B cell (primary cell): ENCODE results near the gene NAT14. TPM values are rescaled to one million over a fixed set of nuclear protein-coding genes. Genes with fewer than 3 reads are reported as not detected.

ENCODE experiments used
- ATAC-seq: fragments of 200-7000 bp; cut with Tn5 transposase; one replicate; pipeline ENCODE4 v1.10.0; 2021; ENCODE audit warnings: low read depth, mild to moderate bottlenecking, moderate number of reproducible peaks, moderate library complexity
- CTCF ChIA-PET: fragments of 350-600 bp; sonication (Branson Sonifier 250); formaldehyde crosslinking; loops from one replicate; lab custom pipeline; 2021; ENCODE audit warnings: antibody characterized with exemption, inconsistent platforms; lab: Charles Lee
- POLR2A ChIA-PET: fragments of 350-600 bp; sonication (Branson Sonifier 250); formaldehyde crosslinking; loops from one replicate; lab custom pipeline; 2021; ENCODE audit warnings: antibody characterized with exemption; lab: Charles Lee
- DNase-seq: peaks from one replicate; pipeline ENCODE4 v3.0.0; 2013
- H2AFZ ChIP-seq: 2 replicates; pipeline ENCODE4 v1.6.1; 2012; ENCODE audit warnings: mild to moderate bottlenecking, low read depth, low read length; ENCODE audit not compliant: insufficient read depth, poor library complexity, severe bottlenecking
- H3K27ac ChIP-seq, 2 donors: 1 replicate in 1 of 2; 2 replicates in 1 of 2; pipeline ENCODE4 v1.5.1; 2012 to 2013; ENCODE audit warnings: low read length in 2 of 2, mild to moderate bottlenecking in 2 of 2, moderate library complexity in 1 of 2
- H3K27me3 ChIP-seq, 4 experiments: fragments of 200-600 bp in 1 of 4; sonication (generic) in 1 of 4; replicated peaks in 1 of 4; 1 replicate in 2 of 4; 2 replicates in 2 of 4; pipeline versions ENCODE4 v1.6.1 to v1.7.0; 2013 to 2016; ENCODE audit warnings: low read length in 3 of 4, mild to moderate bottlenecking in 2 of 4, mixed read lengths in 1 of 4, moderate library complexity in 1 of 4; ENCODE audit not compliant: insufficient read depth in 4 of 4, control insufficient read depth in 3 of 4; ENCODE audit errors: control extremely low read depth in 1 of 4
- H3K36me3 ChIP-seq, 2 experiments: replicated peaks in 1 of 2; 1 replicate in 1 of 2; 2 replicates in 1 of 2; pipeline versions ENCODE4 v1.6.1 to v1.7.1; 2013; ENCODE audit warnings: low read length in 1 of 2; ENCODE audit not compliant: insufficient read depth in 2 of 2, control insufficient read depth in 1 of 2; ENCODE audit errors: control extremely low read depth in 1 of 2, extremely low read depth in 1 of 2
- H3K4me1 ChIP-seq, 2 donors: fragments of 200-600 bp in 1 of 2; sonication (generic) in 1 of 2; 1 replicate in 1 of 2; 2 replicates in 1 of 2; pipeline versions ENCODE4 v1.5.1 to v1.6.1; 2013 to 2017; ENCODE audit warnings: low read length in 2 of 2; ENCODE audit not compliant: control insufficient read depth in 2 of 2, insufficient read depth in 2 of 2
- H3K4me2 ChIP-seq: replicated peaks from 2 replicates; pipeline ENCODE3; 2012; ENCODE audit warnings: mild to moderate bottlenecking, low read depth, low read length; ENCODE audit not compliant: poor library complexity, severe bottlenecking
- H3K4me3 ChIP-seq, 5 experiments: fragments of 200-600 bp in 1 of 5; sonication (generic) in 1 of 5; 1 replicate in 3 of 5; 2 replicates in 2 of 5; pipeline versions ENCODE4 v1.5.1 to v1.7.0; 2011 to 2016; ENCODE audit warnings: low read length in 4 of 5, mild to moderate bottlenecking in 4 of 5, low read depth in 2 of 5, control low read depth in 1 of 5, moderate library complexity in 1 of 5; ENCODE audit not compliant: insufficient read depth in 1 of 5; ENCODE audit errors: control extremely low read depth in 1 of 5, extremely low read depth in 1 of 5
- H3K79me2 ChIP-seq: fragments of 200-600 bp; sonication (generic); one replicate; pipeline ENCODE4 v1.6.0; 2016; ENCODE audit warnings: low read length; ENCODE audit not compliant: control insufficient read depth, insufficient read depth
- H3K9ac ChIP-seq: fragments of 200-600 bp; sonication (generic); 2 replicates; pipeline ENCODE4 v1.6.1; 2017; ENCODE audit warnings: mild to moderate bottlenecking, low read length, moderate library complexity
- H3K9me3 ChIP-seq, 3 donors: one replicate each; pipeline versions ENCODE4 v1.6.1 to v1.7.1; 2013; ENCODE audit warnings: low read length in 2 of 3; ENCODE audit not compliant: control insufficient read depth in 2 of 3, insufficient read depth in 1 of 3; ENCODE audit errors: control extremely low read depth in 1 of 3
- H4K20me1 ChIP-seq: 2 replicates; pipeline ENCODE4 v1.6.0; 2012; ENCODE audit warnings: mild to moderate bottlenecking, low read length; ENCODE audit not compliant: insufficient read depth, control insufficient read depth, poor library complexity, severe bottlenecking
- H3K27ac Mint-ChIP-seq: one replicate; pipeline ENCODE4 v1.8.0; 2021; ENCODE audit warnings: mixed read lengths
- H3K27me3 Mint-ChIP-seq: one replicate; pipeline ENCODE4 v1.8.0; 2021; ENCODE audit warnings: mixed read lengths
- H3K4me1 Mint-ChIP-seq: one replicate; pipeline ENCODE4 v1.8.0; 2021; ENCODE audit warnings: mixed read lengths
- H3K4me3 Mint-ChIP-seq: one replicate; pipeline ENCODE4 v1.8.0; 2021; ENCODE audit warnings: mixed read lengths
- H3K9me3 Mint-ChIP-seq: one replicate; pipeline ENCODE4 v1.8.0; 2022; ENCODE audit warnings: mixed read lengths; ENCODE audit not compliant: insufficient read depth
- EZH2 ChIP-seq: IDR thresholded peaks from 2 replicates; pipeline ENCODE4 v1.6.1; 2012; ENCODE audit warnings: borderline replicate concordance, low read depth, mild to moderate bottlenecking, moderate library complexity, low read length; ENCODE audit not compliant: insufficient read depth, poor library complexity, severe bottlenecking
- WGBS: methylation state at CpG from one replicate; pipeline ENCODE4 v1.1.5; 2013; ENCODE audit warnings: missing lambda C conversion rate; ENCODE audit not compliant: insufficient coverage; 5-methylcytosine and 5-hydroxymethylcytosine counted together
- intact Hi-C: fragments of 100-400 bp; cut with micrococcal nuclease; formaldehyde crosslinking; loops from one replicate; pipeline ENCODE4 v1.10.0; 2022
- polyA plus RNA-seq: library from polyadenylated mRNA; depleted of rRNA; stranded (reverse); fragments of >200 nt; gene quantifications from 2 replicates; pipeline ENCODE4 v1.2.3, GENCODE V29; 2012
- total RNA-seq, 2 donors: library from RNA; stranded (reverse); fragments of 120-200 nt in 1 of 2; gene quantifications; 1 replicate in 1 of 2; 2 replicates in 1 of 2; pipeline versions ENCODE4 v1.2.3 to v1.2.4, GENCODE V29; 2013 to 2022
- TF ChIP-seq, protein P1 (sequence below): fragments of 200-600 bp; IDR thresholded peaks from one replicate; pipeline ENCODE4 v1.8.0; 2022; ENCODE audit warnings: antibody characterized with exemption, mild to moderate bottlenecking

Gene NAT14
- total and polyA plus RNA-seq, 2 donors (not counting 1 experiment from before 2014, with no cell fraction given), result 10.7 to 15.1 TPM

DNA sequence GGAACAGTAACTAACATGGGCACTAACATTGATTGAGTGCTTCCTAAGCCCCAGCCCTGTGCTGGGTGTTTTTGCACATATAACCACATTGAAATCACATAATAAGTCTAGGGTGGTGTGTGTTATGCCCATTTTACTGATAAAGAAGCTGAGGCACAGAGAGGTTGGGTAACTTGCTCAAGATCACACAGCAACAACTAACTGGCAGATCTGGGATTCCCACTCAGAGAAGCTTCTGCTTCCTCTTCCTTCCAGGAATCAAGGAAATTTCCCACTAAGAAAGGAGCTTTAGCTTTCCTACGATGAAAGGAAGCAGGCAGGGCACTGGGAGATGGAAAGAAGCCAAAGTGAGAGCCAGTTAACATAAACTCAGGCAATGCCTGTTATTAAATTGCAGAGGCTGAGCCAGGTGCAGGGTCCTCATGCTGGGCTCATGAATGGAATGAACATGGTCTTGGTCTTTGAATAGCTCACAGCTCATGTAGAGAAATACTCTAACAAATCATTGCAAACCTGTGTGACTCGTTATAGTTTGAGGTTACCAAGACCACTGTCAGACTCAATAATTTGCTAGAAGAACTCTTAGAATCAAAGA lies 13.4 kb downstream of the NAT14 start:
- Histone ChIP-seq H3K27me3 (peaks cover 0 to 5% (median 0%) of the 10 kb centered on the region in 4 experiments), H2AFZ (no peak overlapping the region), H3K4me3 (no peak overlapping the region), H3K27ac (no peak overlapping the region), H3K9ac (no peak overlapping the region), H4K20me1 (no peaks in the 10 kb centered on the region), H3K9me3 (no peaks in the 10 kb centered on the region), H3K79me2 (peaks cover 4% of the 10 kb centered on the region), H3K36me3 (no peaks in the 10 kb centered on the region), H3K4me1 (peaks cover 2 to 4% of the 10 kb centered on the region in 2 donors), H3K4me2 (no peak overlapping the region)
- ATAC-seq, result no peak
- DNase-seq, result no peak
- Mint-ChIP-seq H3K4me3 (no peak overlapping the region), H3K27me3 (no peaks in the 10 kb centered on the region), H3K4me1 (peaks cover 7% of the 10 kb centered on the region), H3K9me3 (no peaks in the 10 kb centered on the region), H3K27ac (no peak overlapping the region)
- intact Hi-C loops, result no loop called here
- no CpG with 5 or more reads among the region's 2 CpGs for WGBS
- ChIA-PET CTCF (interaction anchor here (1.2 to 3.0 kb wide), 3 partner anchors 31 to 357 kb away, joined by 3 to 14 read pairs (median 4); no protein-coding TSS in a partner anchor), POLR2A (no interaction called here)
- no peak for TF ChIP-seq EZH2
- TF ChIP-seq, protein P1, sequence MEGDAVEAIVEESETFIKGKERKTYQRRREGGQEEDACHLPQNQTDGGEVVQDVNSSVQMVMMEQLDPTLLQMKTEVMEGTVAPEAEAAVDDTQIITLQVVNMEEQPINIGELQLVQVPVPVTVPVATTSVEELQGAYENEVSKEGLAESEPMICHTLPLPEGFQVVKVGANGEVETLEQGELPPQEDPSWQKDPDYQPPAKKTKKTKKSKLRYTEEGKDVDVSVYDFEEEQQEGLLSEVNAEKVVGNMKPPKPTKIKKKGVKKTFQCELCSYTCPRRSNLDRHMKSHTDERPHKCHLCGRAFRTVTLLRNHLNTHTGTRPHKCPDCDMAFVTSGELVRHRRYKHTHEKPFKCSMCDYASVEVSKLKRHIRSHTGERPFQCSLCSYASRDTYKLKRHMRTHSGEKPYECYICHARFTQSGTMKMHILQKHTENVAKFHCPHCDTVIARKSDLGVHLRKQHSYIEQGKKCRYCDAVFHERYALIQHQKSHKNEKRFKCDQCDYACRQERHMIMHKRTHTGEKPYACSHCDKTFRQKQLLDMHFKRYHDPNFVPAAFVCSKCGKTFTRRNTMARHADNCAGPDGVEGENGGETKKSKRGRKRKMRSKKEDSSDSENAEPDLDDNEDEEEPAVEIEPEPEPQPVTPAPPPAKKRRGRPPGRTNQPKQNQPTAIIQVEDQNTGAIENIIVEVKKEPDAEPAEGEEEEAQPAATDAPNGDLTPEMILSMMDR, result no peak

DNA sequence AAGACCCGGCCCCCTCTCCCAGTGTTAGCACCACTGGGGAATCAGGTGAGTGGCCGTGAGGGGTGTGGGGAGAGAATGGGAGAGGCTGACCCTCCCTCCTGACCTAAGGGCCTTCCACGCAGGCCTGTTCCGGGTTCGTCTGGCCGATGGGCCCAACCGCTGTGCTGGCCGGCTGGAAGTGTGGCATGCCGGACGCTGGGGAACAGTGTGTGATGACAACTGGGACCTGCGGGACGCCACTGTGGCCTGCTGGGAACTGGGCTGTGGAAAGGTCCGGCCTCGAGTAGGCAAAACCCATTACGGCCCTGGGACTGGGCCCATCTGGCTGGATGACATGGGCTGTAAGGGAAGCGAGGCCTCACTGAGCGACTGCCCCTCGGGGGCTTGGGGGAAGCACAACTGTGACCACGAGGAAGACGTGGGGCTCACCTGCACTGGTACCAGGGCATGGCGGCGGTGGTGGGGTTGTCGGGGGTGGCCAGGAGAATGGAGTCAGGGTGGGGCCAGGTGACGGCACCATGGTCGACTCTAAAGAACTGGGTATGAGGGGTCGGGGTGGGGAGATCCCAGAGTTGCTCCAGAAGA lies 15.5 kb downstream of the NAT14 start:
- H3K36me3 ChIP-seq, result no peaks in the 10 kb centered on the region
- CTCF ChIA-PET, result interaction anchor here (0.9 to 1.1 kb wide), 2 partner anchors 11 to 33 kb away, joined by 3 read pairs; no protein-coding TSS in a partner anchor
- peaks cover 4 to 16% of the 10 kb centered on the region in 2 donors for H3K4me1 ChIP-seq
- H3K4me2 ChIP-seq, result no peak overlapping the region
- H3K4me3 ChIP-seq, result no peak overlapping the region
- peaks cover 6% of the 10 kb centered on the region for H3K79me2 ChIP-seq
- no peak overlapping the region for H3K27ac ChIP-seq
- Mint-ChIP-seq H3K27ac (no peak overlapping the region), H3K4me1 (peaks cover 16% of the 10 kb centered on the region), H3K4me3 (no peak overlapping the region), H3K9me3 (no peaks in the 10 kb centered on the region), H3K27me3 (no peaks in the 10 kb centered on the region)
- H4K20me1 ChIP-seq, result no peaks in the 10 kb centered on the region
- no peaks in the 10 kb centered on the region for H3K9me3 ChIP-seq
- no peak overlapping the region for H3K9ac ChIP-seq
- no peak overlapping the region for H2AFZ ChIP-seq
- POLR2A ChIA-PET, result no interaction called here
- 90% methylated on average over 23 of the region's 26 CpGs for WGBS
- ATAC-seq (no peak), DNase-seq (no peak)
- no peaks in the 10 kb centered on the region for H3K27me3 ChIP-seq
- TF ChIP-seq EZH2, result no peak
- TF ChIP-seq, protein P1, result no peak
- intact Hi-C loops, result loop anchor here (5.0 kb wide), 2 partner anchors 132 to 198 kb away; no protein-coding TSS in a partner anchor
